Transverse colon (tissue), 4 donors: Measurements from ENCODE around the gene GNE. TPM values are rescaled to one million over a fixed set of nuclear protein-coding genes. Genes with fewer than 3 reads are reported as not detected.

Experiments used
- DNase-seq: peaks from one replicate; pipeline ENCODE4 v3.0.0-alpha.2; 2019
- H3K27ac ChIP-seq, 4 donors: fragments of 200-600 bp; sonication (generic); 2 replicates each; pipeline ENCODE4 v1.5.1; 2016 to 2018; ENCODE audit warnings: inconsistent platforms in 4 of 4
- H3K27me3 ChIP-seq: fragments of 200-600 bp; sonication (generic); 2 replicates; pipeline ENCODE4 v1.5.1; 2017; ENCODE audit warnings: inconsistent platforms
- H3K36me3 ChIP-seq, 4 donors: fragments of 200-600 bp; sonication (generic); 2 replicates each; pipeline ENCODE4 v1.5.1; 2017 to 2019; ENCODE audit warnings: inconsistent platforms in 4 of 4
- H3K4me1 ChIP-seq, 4 donors: fragments of 200-600 bp; sonication (generic); 2 replicates each; pipeline ENCODE4 v1.5.1; 2017 to 2020; ENCODE audit warnings: inconsistent platforms in 4 of 4
- H3K4me3 ChIP-seq, 4 donors: fragments of 200-600 bp; sonication (generic); 1 replicate in 1 of 4; 2 replicates in 3 of 4; pipeline versions ENCODE4 v1.5.1 to v1.6.1; 2017 to 2019; ENCODE audit warnings: inconsistent platforms in 4 of 4
- H3K9me3 ChIP-seq, 2 donors: fragments of 200-600 bp; sonication (generic); 2 replicates each; pipeline ENCODE4 v1.5.1; 2017 to 2019; ENCODE audit warnings: inconsistent platforms in 2 of 2
- CTCF ChIP-seq, 5 experiments: fragments of 200-600 bp in 3 of 5; fragments of 450-650 bp in 2 of 5; sonication (generic) in 3 of 5; IDR thresholded peaks; 1 replicate in 2 of 5; 2 replicates in 3 of 5; pipeline ENCODE4 v1.5.1; 2016 to 2017; ENCODE audit warnings: antibody characterized with exemption in 5 of 5, inconsistent platforms in 3 of 5, mild to moderate bottlenecking in 2 of 5, moderate library complexity in 1 of 5
- EP300 ChIP-seq: sonication (generic); formaldehyde crosslinking; IDR thresholded peaks from one replicate; pipeline ENCODE4 v1.6.1; 2017; ENCODE audit warnings: antibody characterized with exemption, low read depth
- POLR2A ChIP-seq: fragments of 450-650 bp; IDR thresholded peaks from one replicate; pipeline ENCODE4 v1.6.1; 2016; ENCODE audit warnings: antibody characterized with exemption, mild to moderate bottlenecking, moderate library complexity
- POLR2AphosphoS5 ChIP-seq, 3 donors: sonication (generic); formaldehyde crosslinking; IDR thresholded peaks; one replicate each; pipeline ENCODE4 v1.6.1; 2016; ENCODE audit warnings: antibody characterized with exemption in 3 of 3
- WGBS, 2 donors: methylation state at CpG; one replicate each; pipeline ENCODE4 v1.1.5; 2018; ENCODE audit warnings: low coverage in 1 of 2; 5-methylcytosine and 5-hydroxymethylcytosine counted together
- in situ Hi-C, 4 donors: fragments of 200-750 bp; cut with MboI; loops; one replicate each; pipeline versions ENCODE4 v1.15.0 to v1.15.1; 2017; ENCODE audit warnings: low sequenced_read_pairs in 3 of 4, low pct_ligation_motif_present in 1 of 4, low pct_unique_long_range_greater_than_20kb in 1 of 4
- intact Hi-C: fragments of 100-400 bp; cut with DNase I; formaldehyde crosslinking; loops from one replicate; pipeline ENCODE4 v1.15.1; 2023; ENCODE audit warnings: low total_unique reads
- total RNA-seq, 4 donors: library from RNA; depleted of rRNA; stranded (reverse); fragments of >200 nt; gene quantifications; one replicate each; pipeline ENCODE4 v1.1.0, GENCODE V29; 2016

Gene GNE
- total RNA-seq, 4 donors from 2014 or later: 32.2 to 122 (median 82.1) TPM

GRCh38 chr9:36292641-36293040, 34.4 kb upstream of the GNE start:
- in situ Hi-C loops: no loop called here
- Histone ChIP-seq H3K9me3 (no peaks in the 10 kb centered on the region), H3K36me3 (no peaks in the 10 kb centered on the region), H3K27me3 (no peaks in the 10 kb centered on the region), H3K27ac (no peak overlapping the region), H3K4me3 (no peak overlapping the region), H3K4me1 (peaks cover 7 to 28% (median 25%) of the 10 kb centered on the region in 4 donors)
- intact Hi-C loops: no loop called here
- no peak for DNase-seq
- WGBS, 2 donors: 84 to 90% methylated on average over 9 to 12 of the region's 12 CpGs
- TF ChIP-seq EP300: no peak
- TF ChIP-seq POLR2A: no peak

- Histone ChIP-seq H3K4me1 (peaks cover 1 to 12% (median 11%) of the 10 kb centered on the region in 4 donors), H3K27me3 (no peaks in the 10 kb centered on the region), H3K27ac (no peak overlapping the region), H3K4me3 (no peak overlapping the region), H3K9me3 (no peaks in the 10 kb centered on the region), H3K36me3 (no peaks in the 10 kb centered on the region)
- in situ Hi-C loops: no loop called here
- no peak for DNase-seq
- 86 to 91% methylated on average over 2 to 3 of the region's 3 CpGs for WGBS, 2 donors
- intact Hi-C loops: no loop called here
- TF ChIP-seq EP300: no peak
- TF ChIP-seq CTCF (IDR thresholded peaks at IDR 0.05): no peak
- no peak for TF ChIP-seq POLR2A
- no peak for TF ChIP-seq POLR2AphosphoS5 (IDR thresholded peaks at IDR 0.05)
Observed at GRCh38 chr9:36290996-36291395, 32.7 kb upstream of the GNE start.

GRCh38 chr9:36289836-36290435, 31.7 kb upstream of the GNE start:
- intact Hi-C loops (no loop called here), in situ Hi-C loops (no loop called here)
- Histone ChIP-seq H3K36me3 (no peaks in the 10 kb centered on the region), H3K4me1 (peaks cover 0 to 1% (median under 1%) of the 10 kb centered on the region in 4 donors), H3K4me3 (no peak overlapping the region), H3K27me3 (no peaks in the 10 kb centered on the region), H3K9me3 (no peaks in the 10 kb centered on the region), H3K27ac (no peak overlapping the region)
- TF ChIP-seq POLR2AphosphoS5 (IDR thresholded peaks at IDR 0.05): no peak
- TF ChIP-seq POLR2A: no peak
- no peak for TF ChIP-seq EP300
- no peak for TF ChIP-seq CTCF (IDR thresholded peaks at IDR 0.05)
- WGBS, 2 donors: 91% methylated on average over 3 of the region's 3 CpGs; no CpG with 5 or more reads in 1 of the 2 donors
- no peak for DNase-seq

- 98 to 100% methylated on average over 2 to 3 of the region's 3 CpGs for WGBS, 2 donors
- in situ Hi-C loops (no loop called here), intact Hi-C loops (no loop called here)
- H3K9me3 ChIP-seq: no peaks in the 10 kb centered on the region
- DNase-seq: no peak
- H3K4me1 ChIP-seq: no peaks in the 10 kb centered on the region
- no peak overlapping the region for H3K4me3 ChIP-seq
- no peaks in the 10 kb centered on the region for H3K27me3 ChIP-seq
- no peaks in the 10 kb centered on the region for H3K36me3 ChIP-seq
- no peak overlapping the region for H3K27ac ChIP-seq
- TF ChIP-seq POLR2A (no peak), POLR2AphosphoS5 (IDR thresholded peaks at IDR 0.05) (no peak), EP300 (no peak), CTCF (IDR thresholded peaks at IDR 0.05) (no peak)
Observed at GRCh38 chr9:36288070-36288469, 29.8 kb upstream of the GNE start.

- in situ Hi-C loops (no loop called here), intact Hi-C loops (no loop called here)
- H3K4me1 ChIP-seq: no peaks in the 10 kb centered on the region
- TF ChIP-seq EP300 (no peak), POLR2A (no peak), POLR2AphosphoS5 (IDR thresholded peaks at IDR 0.05) (no peak), CTCF (IDR thresholded peaks at IDR 0.05) (no peak)
- DNase-seq: no peak
- WGBS, 2 donors: 48 to 68% methylated on average over 5 to 6 of the region's 6 CpGs
- H3K4me3 ChIP-seq: no peak overlapping the region
- H3K36me3 ChIP-seq: no peaks in the 10 kb centered on the region
- no peaks in the 10 kb centered on the region for H3K27me3 ChIP-seq
- H3K27ac ChIP-seq: no peak overlapping the region
- H3K9me3 ChIP-seq: no peaks in the 10 kb centered on the region
Observed at GRCh38 chr9:36286388-36286787, 28.1 kb upstream of the GNE start.
